NB4 (cell line): Measurements from ENCODE around the gene HLA-E.
A peak's percentile ranks its signal among the peaks of the same experiment; 100 is the strongest.
"Not testable (repeated sequence)": the region's sequence is repeated elsewhere in the genome, so short reads cannot be mapped to it uniquely, and the experiment has no call there.

ENCODE experiments used
- DNase-seq: peaks from one replicate; pipeline ENCODE4 v3.0.0; 2010; ENCODE audit warnings: low read depth
- H3K4me3 ChIP-seq: one replicate; pipeline ENCODE4 v1.5.1; 2011; ENCODE audit warnings: mild to moderate bottlenecking, low read depth, low read length, moderate library complexity
- MYC ChIP-seq: IDR thresholded peaks from 2 replicates; pipeline ENCODE4 v1.6.1; 2011; ENCODE audit warnings: low read depth, low read length
- POLR2A ChIP-seq: IDR thresholded peaks from 2 replicates; pipeline ENCODE4 v1.6.1; 2011; ENCODE audit warnings: mild to moderate bottlenecking; ENCODE audit not compliant: insufficient read length; ENCODE audit errors: extremely low read depth
- TF ChIP-seq, protein P1 (sequence below): IDR thresholded peaks from one replicate; pipeline ENCODE4 v1.5.1; 2012; ENCODE audit warnings: low read depth, low read length
- TF ChIP-seq, protein P2 (sequence below): IDR thresholded peaks from 2 replicates; pipeline ENCODE4 v1.6.1; 2011; ENCODE audit warnings: low read depth, low read length

HLA-E gene

DNA sequence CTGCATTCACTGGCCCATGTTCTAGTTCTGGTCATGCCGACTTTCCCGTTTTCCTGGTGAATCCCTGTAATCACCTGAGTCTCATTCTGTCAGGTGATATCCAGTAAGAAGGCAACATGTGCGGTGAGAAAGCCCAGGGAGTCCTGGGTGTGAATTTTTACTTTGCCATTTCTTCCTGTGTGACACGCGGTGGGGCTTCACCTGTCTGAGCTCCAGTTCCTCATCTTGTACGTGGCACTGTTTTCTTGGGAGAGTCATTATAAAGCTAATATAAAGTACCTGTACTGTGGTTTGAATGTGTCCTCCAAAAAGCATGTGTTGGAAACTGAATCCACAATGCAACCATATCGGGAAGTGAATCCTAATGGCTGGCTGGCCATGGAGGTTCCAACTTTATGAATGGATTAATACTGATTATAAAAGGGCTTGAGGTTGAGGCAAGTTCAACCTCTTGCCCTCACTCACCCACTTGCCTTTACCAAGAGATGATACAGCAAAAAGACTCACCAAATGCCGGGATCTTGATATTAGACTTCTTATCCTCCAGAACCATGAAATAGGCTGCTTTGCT, 5.1 kb downstream of the HLA-E start:
- TF ChIP-seq, protein P1, sequence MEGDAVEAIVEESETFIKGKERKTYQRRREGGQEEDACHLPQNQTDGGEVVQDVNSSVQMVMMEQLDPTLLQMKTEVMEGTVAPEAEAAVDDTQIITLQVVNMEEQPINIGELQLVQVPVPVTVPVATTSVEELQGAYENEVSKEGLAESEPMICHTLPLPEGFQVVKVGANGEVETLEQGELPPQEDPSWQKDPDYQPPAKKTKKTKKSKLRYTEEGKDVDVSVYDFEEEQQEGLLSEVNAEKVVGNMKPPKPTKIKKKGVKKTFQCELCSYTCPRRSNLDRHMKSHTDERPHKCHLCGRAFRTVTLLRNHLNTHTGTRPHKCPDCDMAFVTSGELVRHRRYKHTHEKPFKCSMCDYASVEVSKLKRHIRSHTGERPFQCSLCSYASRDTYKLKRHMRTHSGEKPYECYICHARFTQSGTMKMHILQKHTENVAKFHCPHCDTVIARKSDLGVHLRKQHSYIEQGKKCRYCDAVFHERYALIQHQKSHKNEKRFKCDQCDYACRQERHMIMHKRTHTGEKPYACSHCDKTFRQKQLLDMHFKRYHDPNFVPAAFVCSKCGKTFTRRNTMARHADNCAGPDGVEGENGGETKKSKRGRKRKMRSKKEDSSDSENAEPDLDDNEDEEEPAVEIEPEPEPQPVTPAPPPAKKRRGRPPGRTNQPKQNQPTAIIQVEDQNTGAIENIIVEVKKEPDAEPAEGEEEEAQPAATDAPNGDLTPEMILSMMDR: peak; percentile 1
- no peak for TF ChIP-seq POLR2A
- H3K4me3 ChIP-seq: no peak overlapping the region
- DNase-seq: no peak

DNA sequence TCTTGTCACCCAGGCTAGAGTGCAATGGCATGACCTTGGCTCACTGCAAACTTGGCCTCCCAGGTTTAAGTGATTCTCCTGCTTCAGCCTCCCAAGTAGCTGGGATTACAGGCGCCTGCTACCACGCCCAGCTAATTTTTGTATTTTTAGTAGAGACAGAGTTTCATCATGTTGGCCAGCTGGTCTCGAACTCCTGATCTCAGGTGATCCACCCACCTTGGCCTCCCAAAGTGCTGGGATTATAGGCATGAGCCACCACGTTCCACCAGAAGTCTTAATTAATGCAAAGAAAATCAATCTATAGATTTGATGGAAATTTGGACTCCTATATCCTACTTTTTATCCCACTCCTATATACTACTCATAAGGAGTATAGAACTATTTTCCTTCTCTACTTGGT, 5.8 kb downstream of the HLA-E start:
- not testable (repeated sequence) for H3K4me3 ChIP-seq

DNA sequence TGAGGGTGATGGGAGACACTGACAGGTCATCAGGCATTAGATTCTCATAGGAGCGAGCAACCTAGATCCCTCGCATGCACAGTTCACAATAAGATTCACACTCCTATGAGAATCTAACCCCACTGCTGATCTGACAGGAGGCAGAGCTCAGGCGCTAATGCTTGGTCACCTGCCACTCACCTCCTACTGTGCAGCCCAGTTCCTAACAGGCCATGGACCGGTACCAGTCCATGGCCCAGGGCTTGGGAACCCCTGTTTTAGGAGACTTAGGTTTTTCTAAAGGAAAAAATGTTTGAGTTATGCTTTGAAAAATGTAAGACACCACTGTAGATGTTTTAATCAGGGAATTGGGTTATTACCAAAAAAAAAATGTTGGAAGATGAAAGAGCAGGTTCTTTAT, 6.7 kb downstream of the HLA-E start:
- TF ChIP-seq, protein P1: no peak
- no peak for DNase-seq
- H3K4me3 ChIP-seq: no peak overlapping the region

More for the DNA sequence above, 5.8 kb downstream of the HLA-E start:
- not testable (repeated sequence) for DNase-seq

DNA sequence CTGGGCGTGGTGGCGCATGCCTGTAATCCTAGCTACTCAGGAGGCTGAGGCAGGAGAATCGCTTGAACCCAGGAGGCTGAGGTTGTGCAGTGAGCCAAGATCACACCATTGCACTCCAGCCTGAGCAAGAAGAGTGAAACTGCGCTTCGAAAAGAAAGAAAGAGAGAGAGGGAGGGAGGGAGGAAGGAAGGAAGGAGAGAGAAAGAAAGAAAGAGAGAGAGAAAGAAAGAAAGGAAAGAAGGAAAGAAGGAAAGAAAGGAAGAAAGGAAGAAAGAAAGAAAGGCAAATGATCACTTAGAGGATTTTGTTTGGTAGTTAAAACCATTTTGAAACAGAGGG, 7.9 kb downstream of the HLA-E start:
- not testable (repeated sequence) for H3K4me3 ChIP-seq, DNase-seq

DNA sequence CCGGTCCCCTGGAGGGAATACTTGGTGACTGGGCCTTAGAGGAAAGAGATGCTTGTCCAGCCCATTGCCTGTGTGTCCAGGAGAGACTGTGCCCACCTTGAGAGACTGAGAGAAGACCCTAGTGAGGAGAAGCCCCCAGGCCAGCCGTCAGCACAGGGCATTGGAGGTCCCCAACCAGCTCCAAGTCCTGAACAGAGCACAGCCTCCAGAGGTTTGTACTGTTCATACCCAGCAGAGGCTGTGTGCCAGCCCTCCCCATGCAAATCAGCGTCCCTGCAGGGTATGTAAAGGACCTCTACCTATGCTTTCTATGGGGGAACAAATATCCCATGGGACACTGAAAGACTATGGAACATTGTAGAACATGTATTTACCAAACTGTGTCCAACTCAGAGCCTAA, 8.4 kb downstream of the HLA-E start:
- no peak for DNase-seq
- TF ChIP-seq, protein P1: no peak
- TF ChIP-seq POLR2A: no peak
- TF ChIP-seq, protein P2, sequence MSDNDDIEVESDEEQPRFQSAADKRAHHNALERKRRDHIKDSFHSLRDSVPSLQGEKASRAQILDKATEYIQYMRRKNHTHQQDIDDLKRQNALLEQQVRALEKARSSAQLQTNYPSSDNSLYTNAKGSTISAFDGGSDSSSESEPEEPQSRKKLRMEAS: no peak
- TF ChIP-seq MYC: no peak
- no peak overlapping the region for H3K4me3 ChIP-seq

DNA sequence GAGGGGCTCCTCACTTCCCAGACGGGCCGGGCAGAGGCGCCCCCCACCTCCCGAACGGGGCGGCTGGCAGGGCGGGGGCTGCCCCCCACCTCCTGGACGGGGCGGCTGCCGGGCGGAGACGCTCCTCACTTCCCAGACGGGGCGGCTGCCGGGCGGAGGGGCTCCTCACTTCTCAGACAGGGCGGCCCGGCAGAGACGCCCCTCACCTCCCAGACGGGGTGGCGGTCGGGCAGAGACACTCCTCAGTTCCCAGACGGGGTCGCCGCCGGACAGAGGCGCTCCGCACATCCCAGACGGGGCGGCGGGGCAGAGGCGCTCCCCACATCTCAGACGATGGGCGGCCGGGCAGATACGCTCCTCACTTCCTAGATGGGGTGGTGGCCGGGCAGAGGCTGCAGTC, 9.4 kb downstream of the HLA-E start:
- not testable (repeated sequence) for H3K4me3 ChIP-seq, DNase-seq

DNA sequence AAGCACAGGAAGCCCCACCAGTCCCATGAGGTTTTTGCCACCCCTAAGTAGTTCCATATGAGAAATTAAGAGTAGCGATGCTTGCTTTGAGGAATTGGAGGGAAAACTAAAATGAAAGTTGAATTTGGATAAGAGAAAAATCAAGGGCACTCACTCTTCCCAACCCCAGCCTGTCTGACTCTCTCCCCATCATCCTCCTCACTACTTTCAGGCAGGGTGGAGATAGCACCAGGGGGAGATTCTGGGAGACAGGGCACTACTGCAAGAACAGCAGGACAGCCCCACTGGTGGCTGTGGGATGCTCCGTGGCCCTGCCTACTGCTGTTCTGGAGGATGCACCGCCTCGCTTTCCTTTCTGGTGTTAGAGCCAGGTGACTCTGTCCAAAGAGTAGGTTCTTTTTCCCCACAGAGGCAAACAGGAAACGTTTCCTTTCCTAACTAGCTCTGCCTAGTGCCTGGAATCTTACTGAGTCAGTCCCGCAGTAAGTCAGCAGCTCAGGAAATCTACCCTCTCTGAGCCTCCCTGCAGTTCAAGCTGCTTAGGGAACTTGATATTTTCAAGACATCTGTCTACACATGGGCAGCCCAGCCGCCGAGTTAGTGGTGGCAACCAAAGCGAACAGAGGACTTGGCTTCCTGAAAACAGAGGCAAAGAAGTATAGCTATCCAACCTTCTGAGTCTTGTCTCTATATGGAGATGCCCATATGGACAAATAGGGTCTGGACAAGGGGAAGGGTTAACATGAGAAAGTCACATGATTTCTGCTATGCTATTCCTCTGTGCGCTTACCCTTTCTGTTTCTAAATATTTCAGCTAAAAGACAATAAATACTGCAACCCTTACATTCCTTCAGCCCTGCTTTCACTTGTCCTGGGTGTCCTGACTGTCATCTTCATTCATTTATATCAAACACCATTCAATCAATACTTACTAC, 11.4 kb downstream of the HLA-E start:
- no peak for TF ChIP-seq POLR2A
- TF ChIP-seq MYC: no peak
- TF ChIP-seq, protein P1: no peak
- TF ChIP-seq, protein P2: no peak

More for the DNA sequence above, 11.4 kb downstream of the HLA-E start:
- no peak for DNase-seq
- H3K4me3 ChIP-seq: no peak overlapping the region
